ENCODE data around the gene TMEM62. TPM values are rescaled to one million over a fixed set of nuclear protein-coding genes. Genes with fewer than 3 reads are reported as not detected.

Gene TMEM62
- polyA plus RNA-seq, 1 experiment: 4.2 TPM

DNA sequence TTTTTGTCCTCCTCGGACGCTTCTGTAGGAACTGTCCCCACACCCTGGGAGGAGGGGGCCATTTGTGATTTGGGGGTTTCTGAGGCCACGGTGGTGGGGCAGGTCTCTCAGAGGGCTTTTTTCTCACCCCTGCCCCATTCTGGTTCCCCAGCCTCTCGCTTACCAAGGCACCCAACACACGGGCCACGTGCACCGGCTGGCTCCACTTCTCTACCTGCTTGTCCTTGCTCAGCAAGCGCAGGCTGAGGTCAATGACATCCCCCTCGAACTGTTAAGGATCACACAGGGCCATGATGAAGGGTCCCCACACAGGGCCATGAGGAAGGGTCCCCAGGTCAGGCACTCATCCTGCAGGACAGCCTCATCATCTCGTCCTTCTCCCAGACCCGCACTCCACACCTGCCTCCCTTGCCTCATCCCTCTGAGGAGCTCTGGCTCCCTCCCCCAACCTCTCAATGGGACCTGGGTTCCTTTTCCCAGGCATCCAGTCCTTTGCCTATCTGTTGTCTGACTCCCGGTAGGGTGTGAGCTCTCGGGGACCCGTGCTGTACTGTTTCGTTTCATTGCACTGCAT lies 76.9 kb downstream of the TMEM62 start:
- H3K4me3 ChIP-seq (ENCODE audit: low read depth, low read length): no peak overlapping the region
- no peak for DNase-seq (ENCODE audit: low read depth)
- TF ChIP-seq CTCF (IDR thresholded peaks at IDR 0.05; ENCODE audit: insufficient read depth, low read depth, low read length): no peak
- H3K27me3 ChIP-seq (ENCODE audit: control insufficient read depth, insufficient read depth, low read length): peaks cover 37% of the 10 kb centered on the region
- ChIA-PET CTCF (interaction anchor here (0.8 to 7.7 kb wide), 3 partner anchors 15 to 74 kb away, joined by 3 to 52 read pairs (median 4); no protein-coding TSS in a partner anchor), POLR2A (no interaction called here)
- H3K36me3 ChIP-seq (ENCODE audit: control insufficient read depth, insufficient read depth, low read length): no peaks in the 10 kb centered on the region

- CTCF ChIA-PET: interaction anchor here (1.2 to 7.7 kb wide), 3 partner anchors 15 to 75 kb away, joined by 3 to 52 read pairs (median 4); no protein-coding TSS in a partner anchor
Measured at GRCh38 chr15:43210807-43211206, 77.4 kb downstream of the TMEM62 start.

GRCh38 chr15:43211224-43211735 lies 77.9 kb downstream of the TMEM62 start:
- ChIA-PET POLR2A (no interaction called here), CTCF (interaction anchor here (1.0 to 7.7 kb wide), 5 partner anchors 7 to 75 kb away, joined by 3 to 52 read pairs (median 4); no protein-coding TSS in a partner anchor)
- DNase-seq (ENCODE audit: low read depth): no peak
- Histone ChIP-seq H3K27me3 (ENCODE audit: control insufficient read depth, insufficient read depth, low read length) (peaks cover 35% of the 10 kb centered on the region), H3K4me3 (ENCODE audit: low read depth, low read length) (no peak overlapping the region), H3K36me3 (ENCODE audit: control insufficient read depth, insufficient read depth, low read length) (no peaks in the 10 kb centered on the region)
- no peak for TF ChIP-seq CTCF (IDR thresholded peaks at IDR 0.05; ENCODE audit: insufficient read depth, low read depth, low read length)

More at GRCh38 chr15:43210807-43211206, 77.4 kb downstream of the TMEM62 start:
- no peaks in the 10 kb centered on the region for H3K36me3 ChIP-seq (ENCODE audit: control insufficient read depth, insufficient read depth, low read length)
- H3K4me3 ChIP-seq (ENCODE audit: low read depth, low read length): no peak overlapping the region
- H3K27me3 ChIP-seq (ENCODE audit: control insufficient read depth, insufficient read depth, low read length): peaks cover 36% of the 10 kb centered on the region
- POLR2A ChIA-PET: no interaction called here
- no peak for DNase-seq (ENCODE audit: low read depth)
- no peak for TF ChIP-seq CTCF (IDR thresholded peaks at IDR 0.05; ENCODE audit: insufficient read depth, low read depth, low read length)

DNA sequence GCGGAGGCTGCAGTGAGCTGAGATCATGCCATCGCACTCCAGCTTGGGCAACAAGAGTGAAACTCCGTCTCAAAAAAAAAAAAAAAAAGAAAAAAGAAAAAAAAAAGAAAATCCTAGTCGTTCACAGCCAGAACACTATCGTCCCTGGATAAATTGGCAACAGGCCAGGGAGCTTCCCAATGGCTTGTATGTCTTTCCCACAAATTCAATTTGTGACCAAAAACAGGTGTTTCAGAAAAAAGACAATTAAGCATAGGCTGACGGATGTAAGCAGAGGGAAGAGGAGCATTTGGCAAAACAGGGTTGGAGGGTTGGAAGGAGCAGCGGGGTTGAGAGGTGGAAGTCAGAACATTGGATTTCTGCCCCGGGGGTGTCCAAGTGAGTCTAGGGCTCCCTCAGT lies 78.9 kb downstream of the TMEM62 start:
- POLR2A ChIA-PET: no interaction called here
- CTCF ChIA-PET: interaction anchor here (3.1 to 7.7 kb wide), 3 partner anchors 8 to 73 kb away, joined by 15 to 52 read pairs (median 24); no protein-coding TSS in a partner anchor
- H3K27me3 ChIP-seq (ENCODE audit: control insufficient read depth, insufficient read depth, low read length): peaks cover 27% of the 10 kb centered on the region
- DNase-seq (ENCODE audit: low read depth): no peak
- no peaks in the 10 kb centered on the region for H3K36me3 ChIP-seq (ENCODE audit: control insufficient read depth, insufficient read depth, low read length)
- TF ChIP-seq CTCF (IDR thresholded peaks at IDR 0.05; ENCODE audit: insufficient read depth, low read depth, low read length): no peak
- H3K4me3 ChIP-seq (ENCODE audit: low read depth, low read length): no peak overlapping the region

GRCh38 chr15:43212951-43213350 lies 79.6 kb downstream of the TMEM62 start:
- DNase-seq (ENCODE audit: low read depth): no peak
- Histone ChIP-seq H3K4me3 (ENCODE audit: low read depth, low read length) (no peak overlapping the region), H3K36me3 (ENCODE audit: control insufficient read depth, insufficient read depth, low read length) (no peaks in the 10 kb centered on the region), H3K27me3 (ENCODE audit: control insufficient read depth, insufficient read depth, low read length) (peaks cover 23% of the 10 kb centered on the region)
- no peak for TF ChIP-seq CTCF (IDR thresholded peaks at IDR 0.05; ENCODE audit: insufficient read depth, low read depth, low read length)
- POLR2A ChIA-PET: no interaction called here
- CTCF ChIA-PET: interaction anchor here (3.1 to 7.7 kb wide), 3 partner anchors 9 to 72 kb away, joined by 15 to 52 read pairs (median 24); no protein-coding TSS in a partner anchor
